Measurements from ENCODE around the gene RC3H2. TPM values are rescaled to one million over a fixed set of nuclear protein-coding genes. Genes with fewer than 3 reads are reported as not detected.

RC3H2 gene, protein sequence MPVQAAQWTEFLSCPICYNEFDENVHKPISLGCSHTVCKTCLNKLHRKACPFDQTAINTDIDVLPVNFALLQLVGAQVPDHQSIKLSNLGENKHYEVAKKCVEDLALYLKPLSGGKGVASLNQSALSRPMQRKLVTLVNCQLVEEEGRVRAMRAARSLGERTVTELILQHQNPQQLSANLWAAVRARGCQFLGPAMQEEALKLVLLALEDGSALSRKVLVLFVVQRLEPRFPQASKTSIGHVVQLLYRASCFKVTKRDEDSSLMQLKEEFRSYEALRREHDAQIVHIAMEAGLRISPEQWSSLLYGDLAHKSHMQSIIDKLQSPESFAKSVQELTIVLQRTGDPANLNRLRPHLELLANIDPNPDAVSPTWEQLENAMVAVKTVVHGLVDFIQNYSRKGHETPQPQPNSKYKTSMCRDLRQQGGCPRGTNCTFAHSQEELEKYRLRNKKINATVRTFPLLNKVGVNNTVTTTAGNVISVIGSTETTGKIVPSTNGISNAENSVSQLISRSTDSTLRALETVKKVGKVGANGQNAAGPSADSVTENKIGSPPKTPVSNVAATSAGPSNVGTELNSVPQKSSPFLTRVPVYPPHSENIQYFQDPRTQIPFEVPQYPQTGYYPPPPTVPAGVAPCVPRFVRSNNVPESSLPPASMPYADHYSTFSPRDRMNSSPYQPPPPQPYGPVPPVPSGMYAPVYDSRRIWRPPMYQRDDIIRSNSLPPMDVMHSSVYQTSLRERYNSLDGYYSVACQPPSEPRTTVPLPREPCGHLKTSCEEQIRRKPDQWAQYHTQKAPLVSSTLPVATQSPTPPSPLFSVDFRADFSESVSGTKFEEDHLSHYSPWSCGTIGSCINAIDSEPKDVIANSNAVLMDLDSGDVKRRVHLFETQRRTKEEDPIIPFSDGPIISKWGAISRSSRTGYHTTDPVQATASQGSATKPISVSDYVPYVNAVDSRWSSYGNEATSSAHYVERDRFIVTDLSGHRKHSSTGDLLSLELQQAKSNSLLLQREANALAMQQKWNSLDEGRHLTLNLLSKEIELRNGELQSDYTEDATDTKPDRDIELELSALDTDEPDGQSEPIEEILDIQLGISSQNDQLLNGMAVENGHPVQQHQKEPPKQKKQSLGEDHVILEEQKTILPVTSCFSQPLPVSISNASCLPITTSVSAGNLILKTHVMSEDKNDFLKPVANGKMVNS
- 27.9 TPM for polyA plus RNA-seq (2013, experiment 1 of 4)
- 36.4 TPM for polyA plus RNA-seq (2013, experiment 2 of 4)
- 29.3 TPM for polyA plus RNA-seq (2013, experiment 3 of 4)
- polyA plus RNA-seq (2013, experiment 4 of 4) = 30.2 TPM

DNA sequence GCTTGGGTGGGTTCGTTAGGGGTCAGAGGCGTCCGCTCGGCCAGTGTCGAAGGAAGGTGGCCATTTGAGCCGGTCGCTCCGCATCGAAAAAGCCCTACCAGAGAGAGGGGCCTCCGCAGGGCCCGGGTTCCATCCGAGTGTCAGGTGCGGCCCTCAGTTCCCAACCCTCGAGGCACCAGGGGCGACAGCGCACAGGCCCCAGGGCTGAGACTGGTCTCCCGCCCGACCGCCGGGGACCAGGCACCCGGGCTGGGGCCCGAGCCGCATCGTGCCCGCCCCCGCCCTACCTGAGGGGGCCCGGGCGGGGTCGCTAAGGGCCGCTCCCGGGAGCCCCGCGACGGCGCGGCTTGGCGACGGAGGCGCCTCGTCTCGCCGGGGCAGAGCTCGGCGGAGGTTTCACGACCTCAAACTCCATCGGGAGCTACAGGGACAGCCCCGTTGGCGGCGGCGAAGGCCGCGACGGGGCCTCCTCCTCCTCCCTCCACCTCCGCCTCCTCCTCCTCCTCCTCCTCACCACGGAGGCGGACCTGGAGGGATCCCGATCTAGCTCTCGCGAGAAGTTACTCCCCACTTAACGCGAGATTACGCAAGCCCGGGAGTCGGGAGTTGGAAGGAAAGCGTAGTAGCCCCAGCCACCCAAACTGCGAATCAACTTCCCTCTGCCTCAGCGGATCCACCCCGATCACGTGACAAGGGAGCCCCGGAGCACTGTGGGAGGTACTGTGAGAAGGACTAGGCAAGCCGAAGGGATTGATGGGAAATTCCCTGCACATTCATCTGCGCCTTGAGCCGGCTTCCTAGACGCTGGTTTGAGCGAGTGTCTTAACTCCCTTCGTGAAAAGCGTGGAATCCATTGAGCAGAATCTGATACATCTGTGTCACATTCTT is at the start of gene RC3H2:
TSS of gene RC3H2 (minus strand) at position 537 of the 888 bp plus-strand sequence. CDS start 7,850 bp downstream, outside the sequence.
- peak within 1 kb of the TSS; percentile 84 for H3K27ac ChIP-seq (ENCODE audit: insufficient read depth, low read depth, low read length, poor library complexity, severe bottlenecking)

DNA sequence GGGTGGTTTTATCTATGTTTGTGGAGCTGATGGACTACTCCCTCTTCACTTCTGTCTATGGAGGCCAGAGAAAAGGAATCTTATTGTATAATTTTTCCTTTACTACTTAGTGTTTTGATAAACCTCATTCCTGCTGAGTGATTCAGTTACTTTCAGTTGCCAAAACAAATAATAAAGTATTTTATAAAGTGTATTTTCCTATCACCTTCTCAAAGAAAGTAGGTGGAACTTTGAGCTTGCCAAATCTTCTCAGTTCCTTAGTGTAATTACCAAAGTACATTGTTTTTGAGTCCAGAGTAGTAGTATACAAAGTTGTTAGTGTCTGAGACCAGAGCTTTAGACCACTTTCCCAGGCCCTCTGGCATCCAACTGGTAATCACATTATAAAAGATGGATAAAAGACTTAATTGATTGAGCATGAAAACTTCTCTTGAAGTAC is 49.1 kb upstream of the RC3H2 start:
- H3K27me3 ChIP-seq (ENCODE audit: control insufficient read depth, insufficient read depth, low read length, poor library complexity, severe bottlenecking) = no peaks in the 10 kb centered on the region
- H3K36me3 ChIP-seq (ENCODE audit: control insufficient read depth, insufficient read depth, low read length) = peaks cover 1% of the 10 kb centered on the region
- no peaks in the 10 kb centered on the region for H3K9me3 ChIP-seq (ENCODE audit: control insufficient read depth, low read length)
- H3K27ac ChIP-seq (ENCODE audit: insufficient read depth, low read depth, low read length, poor library complexity, severe bottlenecking) = no peak overlapping the region
- H3K4me3 ChIP-seq (ENCODE audit: insufficient read depth, low read depth, low read length) = no peak overlapping the region
- no peaks in the 10 kb centered on the region for H3K4me1 ChIP-seq (ENCODE audit: control insufficient read depth, insufficient read depth, low read length)

More for the DNA sequence above, at the start of gene RC3H2:
- Histone ChIP-seq H3K9me3 (ENCODE audit: control insufficient read depth, low read length) (no peaks in the 10 kb centered on the region), H3K4me1 (ENCODE audit: control insufficient read depth, insufficient read depth, low read length) (peaks cover 4% of the 10 kb centered on the region), H3K4me3 (ENCODE audit: insufficient read depth, low read depth, low read length) (peak within 1 kb of the TSS; percentile 76), H3K36me3 (ENCODE audit: control insufficient read depth, insufficient read depth, low read length) (no peaks in the 10 kb centered on the region), H3K27me3 (ENCODE audit: control insufficient read depth, insufficient read depth, low read length, poor library complexity, severe bottlenecking) (no peaks in the 10 kb centered on the region)
- 0 to 1% methylated on average over 77 of the region's 77 CpGs for WGBS, 2 experiments

DNA sequence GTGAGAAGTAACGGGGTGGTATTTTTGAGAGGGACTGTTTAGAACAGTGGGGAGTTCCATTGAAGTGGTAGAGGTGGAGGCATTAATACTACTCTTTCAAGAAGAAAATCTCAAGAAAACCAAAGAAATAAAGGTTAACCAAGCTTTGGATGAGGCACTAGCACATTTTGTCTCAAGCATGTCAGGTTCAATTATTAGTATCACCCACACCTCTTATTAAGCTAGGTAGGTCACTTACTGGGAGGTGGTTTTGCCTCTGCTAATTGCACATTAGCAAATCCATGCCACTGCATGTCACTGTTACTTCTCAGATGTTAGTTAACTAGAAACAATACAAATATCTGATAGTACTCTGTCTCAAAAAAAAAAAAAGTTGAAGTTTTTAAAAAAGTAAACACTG is 45.9 kb upstream of the RC3H2 start:
- no peaks in the 10 kb centered on the region for H3K9me3 ChIP-seq (ENCODE audit: control insufficient read depth, low read length)
- WGBS, 2 experiments = 86 to 100% methylated on average over 1 of the region's 1 CpG
- no peak overlapping the region for H3K27ac ChIP-seq (ENCODE audit: insufficient read depth, low read depth, low read length, poor library complexity, severe bottlenecking)
- no peak overlapping the region for H3K4me3 ChIP-seq (ENCODE audit: insufficient read depth, low read depth, low read length)
- H3K4me1 ChIP-seq (ENCODE audit: control insufficient read depth, insufficient read depth, low read length) = peaks cover 3% of the 10 kb centered on the region
- H3K27me3 ChIP-seq (ENCODE audit: control insufficient read depth, insufficient read depth, low read length, poor library complexity, severe bottlenecking) = no peaks in the 10 kb centered on the region
- no peaks in the 10 kb centered on the region for H3K36me3 ChIP-seq (ENCODE audit: control insufficient read depth, insufficient read depth, low read length)

DNA sequence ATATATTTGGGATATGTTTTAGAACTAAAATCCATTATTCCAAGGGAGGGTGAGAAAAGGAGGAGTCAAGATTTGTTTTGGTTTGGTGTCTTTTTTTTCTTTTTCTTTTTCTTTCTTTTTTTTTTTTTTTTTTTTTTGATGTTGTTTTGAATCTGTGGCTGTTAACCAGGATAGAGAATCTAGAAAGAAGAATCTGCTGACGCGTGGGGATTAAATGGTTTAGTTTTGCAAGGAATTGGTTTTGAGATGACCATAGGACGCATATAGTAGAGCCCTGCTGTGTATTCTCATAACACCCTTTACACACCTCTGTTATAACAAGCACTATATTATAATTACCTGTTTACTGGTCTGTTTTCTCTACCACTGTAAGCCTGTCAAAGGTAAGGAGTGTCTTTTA is 45.1 kb upstream of the RC3H2 start:
- Histone ChIP-seq H3K27ac (ENCODE audit: insufficient read depth, low read depth, low read length, poor library complexity, severe bottlenecking) (no peak overlapping the region), H3K9me3 (ENCODE audit: control insufficient read depth, low read length) (no peaks in the 10 kb centered on the region), H3K4me1 (ENCODE audit: control insufficient read depth, insufficient read depth, low read length) (peaks cover 3% of the 10 kb centered on the region), H3K4me3 (ENCODE audit: insufficient read depth, low read depth, low read length) (no peak overlapping the region), H3K27me3 (ENCODE audit: control insufficient read depth, insufficient read depth, low read length, poor library complexity, severe bottlenecking) (no peaks in the 10 kb centered on the region), H3K36me3 (ENCODE audit: control insufficient read depth, insufficient read depth, low read length) (no peaks in the 10 kb centered on the region)
- 98% methylated on average over 3 of the region's 3 CpGs; no CpG with 5 or more reads in 1 of the 2 experiments for WGBS, 2 experiments

DNA sequence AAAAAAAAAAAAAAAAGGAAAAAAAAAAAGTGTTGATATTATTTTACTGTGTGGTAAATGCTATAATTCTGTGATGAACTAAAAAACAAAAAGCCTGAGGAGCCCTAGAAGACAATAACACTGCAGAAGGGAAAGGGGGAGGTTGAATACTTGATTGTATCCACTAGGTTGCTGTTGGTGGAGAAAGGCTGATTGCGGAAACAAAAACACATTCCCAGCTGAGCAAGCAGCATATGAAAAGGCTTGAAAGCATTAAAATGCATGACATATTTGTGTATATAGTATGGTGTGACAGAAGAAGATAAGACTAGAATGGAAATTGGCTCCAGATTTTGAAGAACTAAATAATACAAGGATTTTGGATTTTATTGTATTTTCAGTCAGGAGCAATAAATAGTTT is 44.5 kb upstream of the RC3H2 start:
- Histone ChIP-seq H3K9me3 (ENCODE audit: control insufficient read depth, low read length) (no peaks in the 10 kb centered on the region), H3K27me3 (ENCODE audit: control insufficient read depth, insufficient read depth, low read length, poor library complexity, severe bottlenecking) (no peaks in the 10 kb centered on the region), H3K36me3 (ENCODE audit: control insufficient read depth, insufficient read depth, low read length) (no peaks in the 10 kb centered on the region), H3K27ac (ENCODE audit: insufficient read depth, low read depth, low read length, poor library complexity, severe bottlenecking) (no peak overlapping the region), H3K4me1 (ENCODE audit: control insufficient read depth, insufficient read depth, low read length) (peaks cover 3% of the 10 kb centered on the region), H3K4me3 (ENCODE audit: insufficient read depth, low read depth, low read length) (no peak overlapping the region)
- WGBS, 2 experiments = 68 to 74% methylated on average over 1 of the region's 1 CpG

DNA sequence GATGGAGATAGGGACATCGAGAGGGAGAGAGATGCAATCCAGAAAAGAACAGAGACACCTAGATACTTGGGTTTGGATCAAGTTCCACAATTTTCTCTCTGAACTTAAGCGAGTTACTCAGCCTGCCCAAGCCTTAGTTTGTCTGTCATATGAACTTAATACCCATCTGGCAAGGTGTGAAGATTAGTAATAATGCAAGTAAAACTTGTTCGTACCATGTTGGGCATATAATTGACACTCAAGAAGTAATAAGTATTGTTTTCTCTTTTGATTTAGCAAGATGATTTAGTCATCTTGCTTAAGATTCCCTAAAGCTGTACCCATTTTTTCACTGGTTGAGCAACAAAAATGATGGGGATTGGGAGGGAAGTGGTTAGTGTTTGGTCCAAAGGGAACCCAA is 43.2 kb upstream of the RC3H2 start:
- WGBS, 2 experiments = 93 to 94% methylated on average over 3 of the region's 3 CpGs
- H3K27ac ChIP-seq (ENCODE audit: insufficient read depth, low read depth, low read length, poor library complexity, severe bottlenecking) = no peak overlapping the region

DNA sequence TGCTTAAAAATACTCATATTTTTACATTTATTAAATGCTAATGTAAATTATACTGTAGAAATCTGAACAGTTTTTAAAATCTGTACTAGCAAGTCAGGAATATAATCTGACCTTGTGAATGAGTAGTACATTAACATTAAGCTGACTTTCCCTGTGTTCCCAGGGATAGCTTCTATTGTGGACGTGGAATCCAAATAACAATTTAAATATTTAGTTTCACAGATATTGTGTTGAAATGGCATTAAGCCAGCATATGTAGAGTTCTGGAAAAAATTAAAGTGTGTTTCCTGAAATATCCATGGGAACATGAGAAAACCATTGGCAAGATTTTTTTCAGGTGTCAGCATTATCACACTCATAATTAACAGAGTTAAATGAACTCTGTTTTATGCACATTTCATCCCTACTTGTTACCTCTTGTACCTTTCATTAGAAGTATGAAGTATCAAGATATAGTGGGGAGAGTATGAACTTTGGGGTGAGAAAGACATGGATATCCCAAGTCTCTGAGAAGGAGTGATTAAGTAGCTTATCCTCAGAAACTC is 41.4 kb upstream of the RC3H2 start:
- Histone ChIP-seq H3K4me3 (ENCODE audit: insufficient read depth, low read depth, low read length) (no peak overlapping the region), H3K27ac (ENCODE audit: insufficient read depth, low read depth, low read length, poor library complexity, severe bottlenecking) (no peak overlapping the region), H3K4me1 (ENCODE audit: control insufficient read depth, insufficient read depth, low read length) (peaks cover 3% of the 10 kb centered on the region), H3K27me3 (ENCODE audit: control insufficient read depth, insufficient read depth, low read length, poor library complexity, severe bottlenecking) (no peaks in the 10 kb centered on the region), H3K36me3 (ENCODE audit: control insufficient read depth, insufficient read depth, low read length) (peaks cover 3% of the 10 kb centered on the region), H3K9me3 (ENCODE audit: control insufficient read depth, low read length) (no peaks in the 10 kb centered on the region)
- 100% methylated on average over 1 of the region's 1 CpG for WGBS, 2 experiments

More for the DNA sequence above, 43.2 kb upstream of the RC3H2 start:
- H3K27me3 ChIP-seq (ENCODE audit: control insufficient read depth, insufficient read depth, low read length, poor library complexity, severe bottlenecking) = no peaks in the 10 kb centered on the region
- H3K9me3 ChIP-seq (ENCODE audit: control insufficient read depth, low read length) = no peaks in the 10 kb centered on the region
- peaks cover 3% of the 10 kb centered on the region for H3K4me1 ChIP-seq (ENCODE audit: control insufficient read depth, insufficient read depth, low read length)
- H3K36me3 ChIP-seq (ENCODE audit: control insufficient read depth, insufficient read depth, low read length) = peaks cover 3% of the 10 kb centered on the region
- no peak overlapping the region for H3K4me3 ChIP-seq (ENCODE audit: insufficient read depth, low read depth, low read length)

DNA sequence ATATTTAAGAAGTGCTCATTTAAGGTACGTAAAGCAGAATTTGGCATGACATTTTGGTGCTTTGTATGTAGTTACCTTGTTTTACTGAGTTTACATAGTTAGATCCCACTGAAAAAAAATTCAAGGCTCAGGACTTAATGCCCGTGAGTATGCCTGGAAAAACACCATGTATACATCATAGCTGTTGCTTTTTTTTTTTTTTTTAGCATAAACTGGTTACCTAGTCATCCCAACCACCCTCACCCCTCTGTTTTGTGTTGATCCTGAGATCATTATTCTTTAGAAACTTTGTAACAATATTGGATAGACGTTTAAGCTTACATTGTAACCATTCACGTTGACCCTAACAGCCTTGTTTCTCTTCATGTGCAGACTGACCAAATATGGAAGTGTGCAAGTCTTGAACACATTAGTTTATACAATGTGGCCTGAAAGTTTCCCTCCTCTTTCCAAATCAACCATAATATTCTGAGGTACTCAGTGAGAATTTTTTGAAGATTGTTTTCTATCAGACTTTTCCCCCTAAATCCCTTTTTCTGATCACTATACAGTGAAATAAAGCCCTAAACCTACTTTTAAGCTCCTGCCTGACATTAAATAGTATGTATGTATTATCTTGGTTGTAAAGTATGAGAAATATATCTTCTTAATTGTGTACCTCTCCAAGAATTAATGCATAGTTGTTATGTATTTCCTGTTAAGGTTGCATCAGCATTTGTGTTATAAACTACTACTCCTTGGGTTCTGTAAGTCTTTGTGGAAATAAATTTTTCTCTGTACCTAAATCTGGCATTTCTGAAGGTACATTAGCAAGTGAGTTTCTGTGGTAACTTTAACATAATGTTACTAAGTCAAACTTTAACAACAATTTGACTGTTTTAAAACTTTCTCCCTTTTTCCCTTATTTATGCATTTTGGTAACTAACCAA is 40.1 kb upstream of the RC3H2 start:
- WGBS, 2 experiments = 89 to 95% methylated on average over 3 of the region's 4 CpGs
- Histone ChIP-seq H3K27me3 (ENCODE audit: control insufficient read depth, insufficient read depth, low read length, poor library complexity, severe bottlenecking) (no peaks in the 10 kb centered on the region), H3K4me1 (ENCODE audit: control insufficient read depth, insufficient read depth, low read length) (peaks cover 3% of the 10 kb centered on the region), H3K4me3 (ENCODE audit: insufficient read depth, low read depth, low read length) (no peak overlapping the region), H3K9me3 (ENCODE audit: control insufficient read depth, low read length) (no peaks in the 10 kb centered on the region), H3K27ac (ENCODE audit: insufficient read depth, low read depth, low read length, poor library complexity, severe bottlenecking) (no peak overlapping the region), H3K36me3 (ENCODE audit: control insufficient read depth, insufficient read depth, low read length) (peaks cover 3% of the 10 kb centered on the region)
